SK-N-MC (cell line): ENCODE data around the gene CA14.
"Not testable (repeated sequence)": the region's sequence is repeated elsewhere in the genome, so short reads cannot be mapped to it uniquely, and the experiment has no call there.

Source experiments
- DNase-seq: peaks from one replicate; pipeline ENCODE4 v3.0.0-alpha.2; 2011; ENCODE audit warnings: low read depth, low spot score
- H3K27ac ChIP-seq: fragments of 200-600 bp; sonication (generic); 2 replicates; pipeline ENCODE4 v1.5.1; 2016; ENCODE audit warnings: mixed run types
- H3K36me3 ChIP-seq: fragments of 200-600 bp; sonication (generic); 2 replicates; pipeline ENCODE4 v1.6.1; 2017; ENCODE audit warnings: antibody characterized with exemption, low read length, mixed read lengths; ENCODE audit not compliant: insufficient read depth
- H3K4me3 ChIP-seq: fragments of 200-600 bp; sonication (generic); 2 replicates; pipeline ENCODE4 v1.5.1; 2016
- H3K9ac ChIP-seq: fragments of 200-600 bp; sonication (generic); 2 replicates; pipeline ENCODE4 v1.8.0; 2017; ENCODE audit warnings: mixed run types, mixed read lengths; ENCODE audit not compliant: insufficient read length
- H3K9me3 ChIP-seq: fragments of 200-600 bp; sonication (generic); 2 replicates; pipeline ENCODE4 v1.6.1; 2017; ENCODE audit warnings: low read depth, mild to moderate bottlenecking, antibody characterized with exemption, low read length, moderate library complexity, mixed read lengths
- EZH2 ChIP-seq: fragments of 200-600 bp; sonication (generic); IDR thresholded peaks from one replicate; pipeline ENCODE4 v1.6.1; 2017; ENCODE audit warnings: antibody characterized with exemption
- FOXP2 ChIP-seq: optimal IDR thresholded peaks from 2 replicates; pipeline ENCODE3; 2011; ENCODE audit warnings: mild to moderate bottlenecking, moderate library complexity; ENCODE audit not compliant: insufficient read depth; ENCODE audit errors: extremely low read length, control extremely low read depth
- POLR2AphosphoS5 ChIP-seq: IDR thresholded peaks from 2 replicates; pipeline ENCODE4 v1.6.1; 2012; ENCODE audit warnings: mild to moderate bottlenecking, low read depth, low read length, borderline replicate concordance

CA14 gene

DNA sequence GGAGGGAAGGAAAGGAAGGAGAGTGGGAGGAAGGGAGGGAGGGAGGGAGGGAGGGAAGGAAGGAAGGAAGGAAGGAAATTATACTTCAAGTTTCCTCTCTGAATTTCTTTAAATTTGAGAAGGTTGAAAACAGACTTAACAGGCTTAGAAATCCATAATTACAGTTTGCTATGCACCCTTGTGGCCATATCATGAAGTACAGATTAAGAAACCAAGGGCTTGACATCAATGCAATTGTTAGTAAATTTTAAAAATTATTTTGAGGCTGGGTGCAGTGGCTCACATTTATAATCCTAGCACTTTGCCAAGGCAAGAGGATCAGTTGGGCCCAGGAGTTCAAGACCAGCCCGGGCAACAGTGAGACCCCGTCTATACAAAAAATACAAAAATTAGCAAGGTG is 36.0 kb upstream of the CA14 start:
- Histone ChIP-seq H3K4me3 (no peak overlapping the region), H3K36me3 (peaks cover 78% of the 10 kb centered on the region), H3K9me3 (no peaks in the 10 kb centered on the region), H3K27ac (peak overlapping the region; percentile 80; the same call in 1 of the 2 replicates), H3K9ac (no peak overlapping the region)
- TF ChIP-seq POLR2AphosphoS5: no peak
- no peak for TF ChIP-seq FOXP2
- no peak for TF ChIP-seq EZH2
- peak; percentile 66 for DNase-seq

DNA sequence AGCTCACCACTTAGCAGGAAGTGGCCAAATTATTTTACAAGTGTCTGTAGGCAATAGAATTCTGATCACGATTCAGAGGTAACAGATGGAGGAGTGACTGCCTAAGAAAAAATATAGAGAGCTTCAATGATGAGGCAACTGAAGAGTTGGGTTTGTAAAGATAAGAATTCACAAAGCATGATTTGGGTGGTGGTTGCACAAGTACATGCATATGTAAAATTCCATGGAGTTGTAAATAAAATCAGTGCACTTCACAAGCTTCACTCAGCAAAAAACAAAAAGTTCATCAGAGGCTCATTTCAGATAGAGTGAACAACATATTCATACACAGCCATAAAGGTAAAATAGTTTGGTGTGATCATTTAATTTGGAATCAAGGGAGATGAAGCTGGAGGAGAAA is 32.6 kb upstream of the CA14 start:
- Histone ChIP-seq H3K36me3 (peaks cover 81% of the 10 kb centered on the region), H3K4me3 (no peak overlapping the region), H3K9me3 (no peaks in the 10 kb centered on the region), H3K27ac (peak overlapping the region; percentile 36; the same call in 1 of the 2 replicates), H3K9ac (no peak overlapping the region)
- DNase-seq: no peak
- TF ChIP-seq POLR2AphosphoS5: no peak
- TF ChIP-seq FOXP2: no peak
- no peak for TF ChIP-seq EZH2

DNA sequence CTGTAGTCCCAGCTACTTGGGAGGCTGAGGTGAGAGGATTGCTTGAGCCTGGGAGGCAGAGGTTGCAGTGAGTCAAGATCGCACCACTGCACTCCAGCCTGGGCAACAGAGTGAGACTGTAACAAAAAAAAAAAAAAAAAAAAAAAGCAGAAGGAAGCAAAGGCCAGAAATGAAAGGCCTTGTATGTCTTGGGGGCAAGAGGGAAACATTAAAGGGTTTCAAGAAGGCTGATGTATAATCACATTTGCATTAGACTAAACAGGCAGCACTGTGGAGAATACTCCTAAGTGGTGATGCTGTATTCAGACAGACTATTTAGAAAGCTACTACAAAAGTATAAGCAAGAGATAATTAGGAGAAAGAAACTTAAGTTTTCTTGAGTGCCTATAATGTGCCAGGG is 32.0 kb upstream of the CA14 start:
- no peak for DNase-seq
- H3K9ac ChIP-seq: no peak overlapping the region
- H3K27ac ChIP-seq: no peak overlapping the region
- TF ChIP-seq EZH2 (no peak), POLR2AphosphoS5 (no peak), FOXP2 (no peak)
- H3K4me3 ChIP-seq: no peak overlapping the region
- no peaks in the 10 kb centered on the region for H3K9me3 ChIP-seq
- peaks cover 81% of the 10 kb centered on the region for H3K36me3 ChIP-seq

DNA sequence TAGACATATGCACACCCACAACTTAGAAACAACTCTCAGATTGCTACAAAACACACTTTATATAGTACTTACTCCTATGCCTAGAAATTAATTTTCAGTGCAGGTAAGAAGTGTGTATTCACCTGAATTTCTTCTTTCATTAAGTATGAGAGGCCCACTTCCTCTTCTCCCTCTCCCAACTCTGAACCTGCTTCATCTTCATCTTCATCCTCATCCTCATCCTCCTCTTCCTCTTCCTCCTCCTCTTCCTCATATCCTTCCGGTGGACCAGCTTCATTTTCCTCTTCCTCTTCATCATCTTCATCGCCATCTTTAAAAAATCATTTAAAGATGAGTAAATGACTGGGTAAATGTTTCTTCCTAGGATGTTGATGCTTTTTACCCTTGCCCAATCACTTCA is 31.1 kb upstream of the CA14 start:
- H3K4me3 ChIP-seq: no peak overlapping the region
- H3K9ac ChIP-seq: no peak overlapping the region
- no peaks in the 10 kb centered on the region for H3K9me3 ChIP-seq
- no peak for DNase-seq
- TF ChIP-seq FOXP2 (no peak), EZH2 (no peak), POLR2AphosphoS5 (no peak)
- peaks cover 85% of the 10 kb centered on the region for H3K36me3 ChIP-seq
- H3K27ac ChIP-seq: no peak overlapping the region

DNA sequence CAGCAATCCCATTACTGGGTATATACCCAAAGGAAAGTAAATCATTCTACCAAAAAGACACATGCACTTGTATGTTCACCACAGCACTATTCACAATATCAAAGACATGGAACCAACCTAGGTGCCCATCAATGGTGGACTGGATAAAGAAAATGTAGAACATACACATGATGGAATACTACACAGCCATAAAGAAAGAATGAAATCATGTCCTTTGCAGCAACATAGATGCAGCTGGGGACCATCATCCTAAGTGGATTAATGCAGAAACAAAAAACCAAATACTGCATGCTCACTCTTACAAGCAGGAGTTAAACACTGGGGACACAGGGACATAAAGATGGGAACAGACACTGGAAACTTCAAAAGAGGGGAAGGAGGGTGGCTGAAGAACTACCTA is 30.3 kb upstream of the CA14 start:
- TF ChIP-seq POLR2AphosphoS5 (no peak), EZH2 (no peak), FOXP2 (no peak)
- H3K36me3 ChIP-seq: peaks cover 85% of the 10 kb centered on the region

DNA sequence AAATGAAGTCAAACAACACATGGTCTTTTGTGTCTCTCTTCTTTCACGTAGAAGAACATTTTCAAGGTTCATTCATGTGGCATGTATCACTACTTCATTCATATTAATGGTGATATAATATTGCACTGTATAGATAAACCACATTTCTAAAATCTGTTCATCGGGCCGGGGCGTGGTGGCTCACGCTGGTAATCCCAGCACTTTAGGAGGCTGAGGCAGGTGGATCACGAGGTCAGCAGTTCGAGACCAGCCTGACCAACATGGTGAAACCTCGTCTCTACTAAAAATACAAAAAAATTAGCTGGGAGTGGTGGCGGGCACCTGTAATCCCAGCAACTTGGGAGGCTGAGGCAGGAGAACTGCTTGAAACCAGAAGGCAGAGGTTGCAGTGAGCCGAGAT is 29.3 kb upstream of the CA14 start:
- not testable (repeated sequence) for H3K9ac ChIP-seq, DNase-seq, H3K27ac ChIP-seq, H3K4me3 ChIP-seq, H3K9me3 ChIP-seq
- H3K36me3 ChIP-seq: peaks cover 80% of the 10 kb centered on the region

More for the DNA sequence above, 30.3 kb upstream of the CA14 start:
- DNase-seq: no peak
- Histone ChIP-seq H3K4me3 (no peak overlapping the region), H3K9ac (no peak overlapping the region), H3K27ac (no peak overlapping the region), H3K9me3 (no peaks in the 10 kb centered on the region)

DNA sequence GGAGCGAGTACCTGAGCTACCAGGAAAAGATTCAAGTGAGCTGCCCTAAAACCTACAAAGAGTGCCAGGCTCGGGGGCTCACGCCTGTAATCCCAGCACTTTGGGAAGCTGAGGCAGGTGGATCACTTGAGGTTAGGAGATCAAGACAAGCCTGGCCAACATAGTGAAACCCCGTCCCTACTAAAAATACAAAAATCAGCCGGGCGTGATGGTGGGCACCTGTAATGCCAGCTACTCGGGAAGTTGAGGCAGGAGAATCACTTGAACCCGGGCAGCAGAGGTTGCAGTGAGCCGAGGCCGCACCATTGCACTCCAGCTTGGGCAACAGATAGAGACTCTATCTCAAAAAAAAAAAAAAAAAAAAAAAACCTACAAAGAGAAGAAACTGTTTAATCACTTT is 24.7 kb upstream of the CA14 start:
- H3K9ac ChIP-seq, DNase-seq, H3K9me3 ChIP-seq: not testable (repeated sequence)
- peak overlapping the region; percentile 81; the same call in 1 of the 2 replicates for H3K27ac ChIP-seq
- peak overlapping the region; percentile 82; the same call in 1 of the 2 replicates for H3K4me3 ChIP-seq
- H3K36me3 ChIP-seq: peaks cover 37% of the 10 kb centered on the region

DNA sequence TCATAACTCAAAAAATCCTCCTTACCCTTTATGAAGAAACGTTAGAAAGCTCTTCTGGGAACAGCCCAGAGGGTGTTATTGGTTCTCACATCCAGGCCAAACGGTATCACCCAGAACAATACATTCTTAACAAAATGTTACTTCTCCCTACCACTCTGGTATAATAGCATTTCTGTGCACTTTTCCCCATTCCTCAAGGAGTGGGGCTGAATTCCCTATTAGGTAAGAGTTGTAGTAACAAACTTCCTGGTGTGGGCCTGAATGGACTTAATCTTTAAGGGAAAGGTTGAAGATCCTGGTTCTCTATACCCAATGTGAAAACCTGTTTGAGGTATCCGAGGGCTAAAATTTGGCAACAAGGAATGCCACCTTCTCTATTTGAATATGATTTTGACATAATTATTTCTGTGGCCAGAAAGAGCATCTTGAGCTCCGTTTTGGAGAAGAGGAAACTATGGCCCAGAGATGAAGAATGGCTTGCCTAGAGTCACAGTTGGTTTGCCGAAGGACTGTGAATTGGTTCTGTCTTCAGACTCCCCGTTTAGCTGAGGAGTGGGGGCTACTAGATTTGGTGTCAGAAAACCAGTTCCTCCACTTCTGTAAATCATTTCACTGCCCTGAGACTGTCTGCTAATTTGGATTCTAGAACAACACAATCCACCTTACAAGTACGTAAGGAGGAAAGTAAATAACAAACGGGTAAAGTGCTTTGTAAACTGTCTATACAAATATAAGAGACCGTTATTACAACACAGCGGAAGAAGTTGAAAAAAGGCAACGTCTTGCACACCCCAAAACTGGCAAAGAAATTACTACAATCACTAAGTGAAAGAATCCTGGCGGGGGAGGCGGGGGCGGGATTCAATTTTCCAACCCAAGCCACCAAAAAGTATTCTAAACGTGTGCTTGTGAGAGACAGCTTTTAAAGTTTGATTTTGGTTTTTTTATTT is 23.9 kb upstream of the CA14 start:
- Histone ChIP-seq H3K4me3 (peak overlapping the region; percentile 82), H3K9ac (peak overlapping the region; percentile 96)
- DNase-seq: no peak

DNA sequence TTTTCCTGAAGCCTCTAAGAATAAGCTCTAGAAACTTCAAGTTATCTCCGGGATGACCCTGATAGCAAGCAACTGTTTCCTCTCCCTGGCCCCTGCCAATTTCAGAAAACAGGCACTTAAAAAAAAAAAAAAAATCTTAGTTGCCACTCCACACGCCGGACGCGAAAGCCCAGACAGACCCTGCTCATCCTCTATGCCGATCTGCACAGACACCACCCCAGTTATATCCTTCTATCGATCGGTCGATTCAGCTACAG is 23.3 kb upstream of the CA14 start:
- TF ChIP-seq FOXP2 (no peak), EZH2 (no peak), POLR2AphosphoS5 (no peak)

More for the DNA sequence above, 23.9 kb upstream of the CA14 start:
- peak overlapping the region; percentile 81 for H3K27ac ChIP-seq
- TF ChIP-seq EZH2 (no peak), POLR2AphosphoS5 (no peak), FOXP2 (no peak)
- H3K9me3 ChIP-seq: no peaks in the 10 kb centered on the region
- H3K36me3 ChIP-seq: peaks cover 32% of the 10 kb centered on the region

More for the DNA sequence above, 23.3 kb upstream of the CA14 start:
- Histone ChIP-seq H3K27ac (peak overlapping the region; percentile 81), H3K4me3 (peak overlapping the region; percentile 82), H3K36me3 (peaks cover 26% of the 10 kb centered on the region), H3K9ac (peak overlapping the region; percentile 96), H3K9me3 (no peaks in the 10 kb centered on the region)
- no peak for DNase-seq
